Sigmoid colon (tissue), 7 donors: ENCODE results near the gene SSTR4. TPM values are rescaled to one million over a fixed set of nuclear protein-coding genes. Genes with fewer than 3 reads are reported as not detected.

Experiments
- DNase-seq: peaks from one replicate; pipeline ENCODE4 v3.0.0-alpha.2; 2019
- H3K27ac ChIP-seq, 4 donors: fragments of 200-600 bp; sonication (generic); one replicate each; pipeline ENCODE4 v1.5.1; 2016 to 2019; ENCODE audit warnings: mild to moderate bottlenecking in 1 of 4
- H3K27me3 ChIP-seq, 3 donors: fragments of 200-600 bp; sonication (generic); one replicate each; pipeline ENCODE4 v1.5.1; 2019; ENCODE audit warnings: mild to moderate bottlenecking in 1 of 3
- H3K36me3 ChIP-seq, 4 donors: fragments of 200-600 bp; sonication (generic); one replicate each; pipeline ENCODE4 v1.5.1; 2016 to 2019
- H3K4me1 ChIP-seq, 4 donors: fragments of 200-600 bp; sonication (generic); one replicate each; pipeline ENCODE4 v1.5.1; 2017 to 2019
- H3K4me3 ChIP-seq, 4 donors: fragments of 200-600 bp; sonication (generic); one replicate each; pipeline ENCODE4 v1.5.1; 2017 to 2019; ENCODE audit warnings: mild to moderate bottlenecking in 2 of 4, moderate library complexity in 1 of 4
- H3K9me3 ChIP-seq, 4 donors: fragments of 200-600 bp in 3 of 4; sonication (generic) in 3 of 4; one replicate each; pipeline versions ENCODE4 v1.5.1 to v1.6.1; 2013 to 2019
- EP300 ChIP-seq, 4 donors: sonication (generic); formaldehyde crosslinking; IDR thresholded peaks; one replicate each; pipeline ENCODE4 v1.6.1; 2017; ENCODE audit warnings: antibody characterized with exemption in 4 of 4
- POLR2A ChIP-seq, 2 donors: fragments of 450-650 bp; IDR thresholded peaks; one replicate each; pipeline ENCODE4 v1.6.1; 2016; ENCODE audit warnings: antibody characterized with exemption in 2 of 2, mild to moderate bottlenecking in 2 of 2, moderate library complexity in 2 of 2
- POLR2AphosphoS5 ChIP-seq, 4 donors: sonication (generic); formaldehyde crosslinking; IDR thresholded peaks; one replicate each; pipeline ENCODE4 v1.6.1; 2017; ENCODE audit warnings: antibody characterized with exemption in 4 of 4
- WGBS, 2 donors: extraction: QIAGEN DNeasy Blood & Tissue Kit; methylation state at CpG; one replicate each; pipeline ENCODE4 v1.1.7; 2013; 5-methylcytosine and 5-hydroxymethylcytosine counted together
- intact Hi-C: fragments of 100-400 bp; cut with DNase I; formaldehyde crosslinking; loops from one replicate; pipeline ENCODE4 v1.15.1; 2023
- polyA plus RNA-seq, 3 donors: library from polyadenylated mRNA; stranded (reverse); fragments of 200-250 nt; gene quantifications; one replicate each; pipeline ENCODE4 v1.2.3, GENCODE V29; 2013
- total RNA-seq, 4 donors: library from RNA; depleted of rRNA; stranded (reverse); fragments of >200 nt; gene quantifications; one replicate each; pipeline ENCODE4 v1.1.0, GENCODE V29; 2016
- TF ChIP-seq, protein P1 (sequence below), 4 experiments: fragments of 450-650 bp in 3 of 4; fragments of 200-600 bp in 1 of 4; IDR thresholded peaks; one replicate each; pipeline ENCODE4 v1.5.1; 2016 to 2019; ENCODE audit warnings: antibody characterized with exemption in 4 of 4, mild to moderate bottlenecking in 3 of 4, moderate library complexity in 2 of 4
- donor health status: healthy with polysubstance abuse.
- donor health status: Bipolar disorder and iron deficiency.
- donor health status: healthy.

The SSTR4 gene
- total and polyA plus RNA-seq, 7 donors, result 0.04 TPM; not detected in 6

DNA sequence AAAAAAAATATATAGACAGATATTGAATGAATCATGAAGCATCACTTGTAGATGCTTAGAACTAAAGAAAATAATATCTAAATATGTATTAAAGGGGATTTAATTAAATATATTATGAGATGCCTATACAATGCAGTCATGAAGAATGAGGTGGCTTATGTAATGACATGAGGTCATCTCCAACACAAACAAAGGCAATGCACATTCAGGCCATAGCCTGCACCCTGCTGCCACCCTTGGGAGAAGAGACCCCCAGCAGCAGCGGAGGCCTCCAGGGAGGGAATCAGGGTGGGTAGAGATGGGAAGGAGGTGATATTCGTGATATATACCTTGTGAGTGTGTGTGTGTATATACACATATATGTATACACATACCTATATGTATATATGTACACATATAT is 26.4 kb upstream of the SSTR4 start:
- no peaks in the 10 kb centered on the region for H3K9me3 ChIP-seq
- 77 to 96% methylated on average over 2 of the region's 2 CpGs for WGBS, 2 donors
- H3K27me3 ChIP-seq, result no peaks in the 10 kb centered on the region
- DNase-seq, result no peak
- H3K36me3 ChIP-seq, result no peaks in the 10 kb centered on the region
- intact Hi-C loops, result no loop called here
- H3K4me1 ChIP-seq, result no peaks in the 10 kb centered on the region
- no peak overlapping the region for H3K4me3 ChIP-seq
- H3K27ac ChIP-seq, result no peak overlapping the region
- TF ChIP-seq POLR2A (IDR thresholded peaks at IDR 0.05), result no peak
- TF ChIP-seq EP300 (IDR thresholded peaks at IDR 0.05), result no peak
- TF ChIP-seq, protein P1, sequence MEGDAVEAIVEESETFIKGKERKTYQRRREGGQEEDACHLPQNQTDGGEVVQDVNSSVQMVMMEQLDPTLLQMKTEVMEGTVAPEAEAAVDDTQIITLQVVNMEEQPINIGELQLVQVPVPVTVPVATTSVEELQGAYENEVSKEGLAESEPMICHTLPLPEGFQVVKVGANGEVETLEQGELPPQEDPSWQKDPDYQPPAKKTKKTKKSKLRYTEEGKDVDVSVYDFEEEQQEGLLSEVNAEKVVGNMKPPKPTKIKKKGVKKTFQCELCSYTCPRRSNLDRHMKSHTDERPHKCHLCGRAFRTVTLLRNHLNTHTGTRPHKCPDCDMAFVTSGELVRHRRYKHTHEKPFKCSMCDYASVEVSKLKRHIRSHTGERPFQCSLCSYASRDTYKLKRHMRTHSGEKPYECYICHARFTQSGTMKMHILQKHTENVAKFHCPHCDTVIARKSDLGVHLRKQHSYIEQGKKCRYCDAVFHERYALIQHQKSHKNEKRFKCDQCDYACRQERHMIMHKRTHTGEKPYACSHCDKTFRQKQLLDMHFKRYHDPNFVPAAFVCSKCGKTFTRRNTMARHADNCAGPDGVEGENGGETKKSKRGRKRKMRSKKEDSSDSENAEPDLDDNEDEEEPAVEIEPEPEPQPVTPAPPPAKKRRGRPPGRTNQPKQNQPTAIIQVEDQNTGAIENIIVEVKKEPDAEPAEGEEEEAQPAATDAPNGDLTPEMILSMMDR (IDR thresholded peaks at IDR 0.05), result no peak
- TF ChIP-seq POLR2AphosphoS5 (IDR thresholded peaks at IDR 0.05), result no peak

DNA sequence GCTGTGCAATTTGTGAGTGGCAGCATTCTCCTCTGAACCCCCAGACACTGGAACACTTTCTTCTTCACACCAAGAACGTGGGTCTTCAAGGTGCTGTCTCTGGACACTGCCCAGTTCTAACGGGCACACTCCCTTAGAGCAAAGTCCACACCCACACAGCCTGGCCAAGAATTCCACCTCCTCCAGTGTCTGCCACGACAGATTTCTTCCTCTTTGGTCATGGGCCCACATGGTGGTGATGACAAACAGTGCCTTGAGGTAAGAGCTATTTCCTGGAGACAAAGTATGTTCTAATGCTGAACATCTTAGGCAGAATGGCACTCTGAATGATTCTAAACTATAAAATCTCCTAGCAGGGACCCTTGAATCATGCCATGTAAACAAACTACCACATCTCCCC is 25.5 kb upstream of the SSTR4 start:
- no peaks in the 10 kb centered on the region for H3K4me1 ChIP-seq
- no peak for DNase-seq
- TF ChIP-seq, protein P1 (IDR thresholded peaks at IDR 0.05), result no peak
- TF ChIP-seq EP300 (IDR thresholded peaks at IDR 0.05), result no peak
- TF ChIP-seq POLR2AphosphoS5 (IDR thresholded peaks at IDR 0.05), result no peak
- no peak for TF ChIP-seq POLR2A (IDR thresholded peaks at IDR 0.05)

DNA sequence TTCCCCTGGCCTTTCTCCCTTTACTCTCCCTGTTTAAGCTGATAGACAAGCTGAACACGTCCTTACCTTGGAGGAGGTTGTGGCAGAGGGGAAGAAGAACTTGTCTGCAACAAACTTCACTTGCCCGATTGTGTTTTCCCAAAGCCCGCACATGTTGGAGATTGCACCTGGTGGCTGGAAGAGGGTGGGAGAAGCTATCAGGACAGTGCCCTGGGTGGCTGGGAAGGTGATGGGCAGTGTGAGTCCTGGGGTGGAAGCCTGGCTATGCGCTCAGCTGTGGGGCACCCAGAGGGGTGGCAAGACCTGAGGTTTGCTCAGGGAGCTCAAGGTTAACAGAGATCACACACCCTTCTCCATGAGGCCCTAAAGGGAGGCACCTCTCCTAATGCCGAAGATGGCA is 25.0 kb upstream of the SSTR4 start:
- intact Hi-C loops, result no loop called here
- Histone ChIP-seq H3K4me3 (no peak overlapping the region), H3K4me1 (no peaks in the 10 kb centered on the region), H3K36me3 (no peaks in the 10 kb centered on the region), H3K27ac (no peak overlapping the region), H3K27me3 (no peaks in the 10 kb centered on the region), H3K9me3 (no peaks in the 10 kb centered on the region)
- WGBS, 2 donors, result 64 to 65% methylated on average over 5 of the region's 5 CpGs
- no peak for DNase-seq
- TF ChIP-seq POLR2AphosphoS5 (IDR thresholded peaks at IDR 0.05) (no peak), EP300 (IDR thresholded peaks at IDR 0.05) (no peak), POLR2A (IDR thresholded peaks at IDR 0.05) (no peak)
- TF ChIP-seq, protein P1 (IDR thresholded peaks at IDR 0.05), result no peak

More for the DNA sequence above, 25.5 kb upstream of the SSTR4 start:
- WGBS, 2 donors, result 8 to 45% methylated on average over 3 of the region's 3 CpGs
- H3K4me3 ChIP-seq, result no peak overlapping the region
- no peaks in the 10 kb centered on the region for H3K36me3 ChIP-seq
- H3K9me3 ChIP-seq, result no peaks in the 10 kb centered on the region
- H3K27ac ChIP-seq, result no peak overlapping the region
- intact Hi-C loops, result no loop called here
- H3K27me3 ChIP-seq, result no peaks in the 10 kb centered on the region

DNA sequence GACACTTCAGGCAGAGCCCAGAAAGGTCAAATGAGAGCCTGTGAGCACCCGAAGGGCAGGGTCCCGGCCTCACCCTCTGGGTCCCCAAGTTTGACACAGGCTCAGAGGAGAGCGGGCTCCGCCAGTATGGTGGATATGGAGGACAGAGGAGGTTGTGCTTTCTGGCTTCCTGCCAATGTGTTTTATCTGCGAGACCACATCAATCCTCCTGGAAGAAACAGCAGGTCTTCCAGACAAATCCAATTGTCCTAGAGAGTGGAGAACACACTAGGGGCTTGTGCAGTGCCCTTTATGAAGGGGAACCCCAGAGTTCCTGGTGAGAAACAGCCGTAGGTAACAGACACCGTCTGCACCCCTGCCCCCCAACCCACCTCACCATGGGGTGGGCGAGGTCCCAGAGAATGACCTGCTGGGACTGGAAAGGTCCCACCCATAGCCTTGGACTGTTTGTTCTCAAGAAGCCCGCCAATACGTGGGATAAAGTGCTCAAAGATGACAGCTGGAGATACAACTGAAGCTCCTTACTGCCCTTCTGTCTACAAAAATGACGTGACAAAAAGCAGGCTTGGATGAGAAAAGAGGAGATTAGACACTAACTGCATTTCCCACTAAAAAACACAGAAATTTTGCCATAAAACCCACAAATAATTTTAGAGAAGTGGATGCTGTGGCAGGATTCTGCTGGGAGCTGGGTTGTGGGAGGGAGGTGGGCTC is 23.9 kb upstream of the SSTR4 start:
- H3K36me3 ChIP-seq, result no peaks in the 10 kb centered on the region
- WGBS, 2 donors, result 75 to 87% methylated on average over 11 of the region's 11 CpGs
- intact Hi-C loops, result no loop called here

More for the DNA sequence above, 23.9 kb upstream of the SSTR4 start:
- no peaks in the 10 kb centered on the region for H3K27me3 ChIP-seq
- no peak overlapping the region for H3K27ac ChIP-seq
- TF ChIP-seq, protein P1 (IDR thresholded peaks at IDR 0.05), result no peak
- no peak for TF ChIP-seq EP300 (IDR thresholded peaks at IDR 0.05)
- TF ChIP-seq POLR2AphosphoS5 (IDR thresholded peaks at IDR 0.05), result no peak
- TF ChIP-seq POLR2A (IDR thresholded peaks at IDR 0.05), result no peak
- H3K4me1 ChIP-seq, result no peaks in the 10 kb centered on the region
- H3K4me3 ChIP-seq, result no peak overlapping the region
- H3K9me3 ChIP-seq, result no peaks in the 10 kb centered on the region
- no peak for DNase-seq
